C4-2B (cell line): ENCODE data around the gene VPS45.

Experiments
- CTCF ChIP-seq: fragments of 450-650 bp; conservative IDR thresholded peaks from 2 replicates; pipeline ENCODE4 v1.5.1; 2017; ENCODE audit warnings: mild to moderate bottlenecking
- ZFX ChIP-seq: fragments of 450-650 bp; IDR thresholded peaks from 2 replicates; pipeline ENCODE4 v1.6.1; 2017

- TF ChIP-seq CTCF (no peak), ZFX (no peak)
Measured at GRCh38 chr1:150062113-150062512, 5.5 kb upstream of the VPS45 start.
